HepG2 (cell line): ENCODE data around the gene STOML3. TPM values are rescaled to one million over a fixed set of nuclear protein-coding genes. Genes with fewer than 3 reads are reported as not detected.

Experiments used
- ASH2L ChIP-seq: fragments of 300-600, 200-600 bp; sonication (generic); IDR thresholded peaks from 2 replicates; pipeline ENCODE4 v1.7.0; 2017; ENCODE audit warnings: low read depth, mild to moderate bottlenecking, moderate library complexity, mixed read lengths, low read length; ENCODE audit not compliant: insufficient read length
- CAMTA2 ChIP-seq: sonication (generic); formaldehyde crosslinking; IDR thresholded peaks from 2 replicates; pipeline ENCODE4 v1.4.0; 2020; ENCODE audit warnings: mild to moderate bottlenecking, missing genetic modification reagents, borderline replicate concordance
- CREBL2 ChIP-seq: sonication (generic); formaldehyde crosslinking; IDR thresholded peaks from 2 replicates; pipeline ENCODE4 v1.8.1; 2023; ENCODE audit warnings: missing genetic modification reagents, mild to moderate bottlenecking, borderline replicate concordance
- MAX ChIP-seq: IDR thresholded peaks from 2 replicates; pipeline ENCODE4 v1.6.1; 2012; ENCODE audit warnings: inconsistent platforms
- MAZ ChIP-seq, 2 experiments: sonication (generic) in 1 of 2; formaldehyde crosslinking in 1 of 2; IDR thresholded peaks; 2 replicates each; pipeline versions ENCODE4 v1.5.0 to v1.6.1; 2012 to 2020; ENCODE audit warnings: low read depth in 2 of 2, mild to moderate bottlenecking in 2 of 2, borderline replicate concordance in 1 of 2, improper control_type of control experiment in 1 of 2, low read length in 1 of 2, missing genetic modification reagents in 1 of 2, moderate library complexity in 1 of 2
- MED8 ChIP-seq: sonication (generic); formaldehyde crosslinking; IDR thresholded peaks from 2 replicates; pipeline ENCODE4 v1.8.1; 2023; ENCODE audit warnings: mild to moderate bottlenecking, missing genetic modification reagents; ENCODE audit not compliant: insufficient replicate concordance
- NBN ChIP-seq: fragments of 450-650 bp; conservative IDR thresholded peaks from 2 replicates; pipeline ENCODE4 v1.6.1; 2017
- SMARCC2 ChIP-seq: fragments of 450-650 bp; IDR thresholded peaks from 2 replicates; pipeline ENCODE4 v1.6.1; 2017; ENCODE audit warnings: antibody characterized with exemption, mild to moderate bottlenecking
- SP1 ChIP-seq, 2 experiments: fragments of 450-650 bp in 1 of 2; sonication (generic) in 1 of 2; formaldehyde crosslinking in 1 of 2; IDR thresholded peaks; 2 replicates each; pipeline versions ENCODE4 v1.4.0 to v1.6.1; 2016 to 2020; ENCODE audit warnings: missing genetic modification reagents in 1 of 2
- TBX2 ChIP-seq: sonication (generic); formaldehyde crosslinking; IDR thresholded peaks from 2 replicates; pipeline ENCODE4 v1.5.0; 2020; ENCODE audit warnings: missing genetic modification reagents, mild to moderate bottlenecking, borderline replicate concordance
- TRAFD1 ChIP-seq: sonication (generic); formaldehyde crosslinking; IDR thresholded peaks from 2 replicates; pipeline ENCODE4 v1.5.1; 2020; ENCODE audit warnings: missing genetic modification reagents, mild to moderate bottlenecking, borderline replicate concordance
- ZBTB40 ChIP-seq, 2 experiments: fragments of 450-650 bp in 1 of 2; sonication (generic) in 1 of 2; formaldehyde crosslinking in 1 of 2; IDR thresholded peaks; 2 replicates each; pipeline versions ENCODE4 v1.6.1 to v1.8.0; 2016 to 2022; ENCODE audit warnings: antibody characterized with exemption in 1 of 2, mild to moderate bottlenecking in 1 of 2, missing genetic modification reagents in 1 of 2
- ZFYVE20 ChIP-seq: sonication (generic); formaldehyde crosslinking; IDR thresholded peaks from 2 replicates; pipeline ENCODE4 v1.8.0; 2023; ENCODE audit warnings: low read depth, mild to moderate bottlenecking, moderate library complexity, missing genetic modification reagents, borderline replicate concordance
- ZNF207 ChIP-seq: fragments of 450-650 bp; IDR thresholded peaks from 2 replicates; pipeline ENCODE4 v1.6.1; 2016; ENCODE audit warnings: antibody characterized with exemption, borderline replicate concordance
- ZNF570 ChIP-seq: sonication (generic); formaldehyde crosslinking; IDR thresholded peaks from 2 replicates; pipeline ENCODE4 v1.4.0; 2020; ENCODE audit warnings: mild to moderate bottlenecking, missing genetic modification reagents, borderline replicate concordance
- ZZZ3 ChIP-seq: sonication (generic); formaldehyde crosslinking; IDR thresholded peaks from 2 replicates; pipeline ENCODE4 v1.4.0; 2020; ENCODE audit warnings: missing genetic modification reagents, mild to moderate bottlenecking, borderline replicate concordance
- polyA plus RNA-seq, 8 experiments: library from polyadenylated mRNA; depleted of rRNA in 3 of 8; stranded (reverse) in 7 of 8; unstranded in 1 of 8; fragments of >200 nt; fragmentation: Illumina TruSeq in 4 of 8; extraction: Trizol in 4 of 8; gene quantifications; 2 replicates each; pipeline versions ENCODE4 v1.2.1 to v1.2.3, GENCODE V29; 2011 to 2016; ENCODE audit warnings: low read depth in 4 of 8, missing spikeins in 1 of 8, mixed read lengths in 1 of 8; ENCODE audit not compliant: insufficient read depth in 1 of 8
- total RNA-seq, 5 experiments: library from RNA; depleted of rRNA; stranded (reverse); fragments of >200 nt; fragmentation: Illumina TruSeq; extraction: Trizol; gene quantifications; 2 replicates each; pipeline ENCODE4 v1.2.3, GENCODE V29; 2016; ENCODE audit warnings: low read depth in 1 of 5

Gene STOML3
- total and polyA plus RNA-seq, 2 of the 13 experiments (the other 11 are each of a cell fraction or from before 2014, with no cell fraction given): not detected

GRCh38 chr13:39037880-39038568, 47.4 kb upstream of the STOML3 start, which contains the start of the genes NHLRC3 and PROSER1 (continued):
- TF ChIP-seq ASH2L (peak; percentile 97), ZZZ3 (CRISPR knock-in tag) (peak; percentile 80), ZFYVE20 (0 out of 2 replicates have a peak, but pooled peaks have one; percentile 20), ZBTB40 (IDR thresholded peaks at IDR 0.05) (no peak), ZBTB40 (CRISPR knock-in tag; IDR thresholded peaks at IDR 0.05) (0 out of 2 replicates have a peak, but pooled peaks have one; percentile 48), CAMTA2 (CRISPR knock-in tag) (peak; percentile 37; the same call in 1 of the 2 replicates), MAX (peak; percentile 94), MAZ (IDR thresholded peaks at IDR 0.05; ENCODE audit: borderline replicate concordance, low read depth, low read length) (peak; percentile 64; the same call in 1 of the 2 replicates), MAZ (CRISPR knock-in tag; IDR thresholded peaks at IDR 0.05; ENCODE audit: low read depth) (peak; percentile 18; the same call in 1 of the 2 replicates), MED8 (CRISPR knock-in tag) (no peak), ZNF570 (peak; percentile 53; the same call in 1 of the 2 replicates), SP1 (IDR thresholded peaks at IDR 0.05) (no peak), SP1 (CRISPR knock-in tag; IDR thresholded peaks at IDR 0.05) (no peak), SMARCC2 (no peak), TBX2 (peak; percentile 14), NBN (no peak), TRAFD1 (CRISPR knock-in tag) (no peak), ZNF207 (no peak), CREBL2 (CRISPR knock-in tag) (no peak)
